Measurements from ENCODE around the gene RHD.
A peak's percentile ranks its signal among the peaks of the same experiment; 100 is the strongest.
"Not testable (repeated sequence)": the region's sequence is repeated elsewhere in the genome, so short reads cannot be mapped to it uniquely, and the experiment has no call there.

The RHD gene

GRCh38 chr1:25267288-25268142 is 4.8 kb upstream of the RHD start:
- H3K27ac ChIP-seq (ENCODE audit: low read depth, low read length, poor library complexity, severe bottlenecking); H3K9me2 ChIP-seq (ENCODE audit: low read depth, low read length); H3K36me3 ChIP-seq (ENCODE audit: insufficient read depth, low read length); H3K79me2 ChIP-seq (ENCODE audit: insufficient read depth, low read length); H3K9me3 ChIP-seq (ENCODE audit: low read length); H3F3A ChIP-seq (ENCODE audit: insufficient read depth, low read length); H2AFZ ChIP-seq (ENCODE audit: low read length); H3K27me3 ChIP-seq (ENCODE audit: insufficient read depth, low read length); H3K4me1 ChIP-seq (ENCODE audit: insufficient read depth, low read length, severe bottlenecking); H4K20me1 ChIP-seq (ENCODE audit: insufficient read depth, low read length): not testable (repeated sequence)
- H3K4me2 ChIP-seq (ENCODE audit: low read length) = peak overlapping the region; percentile 63
- H3K9ac ChIP-seq (ENCODE audit: low read length) = peak overlapping the region; percentile 45; the same call in 1 of the 2 replicates
- H3K4me3 ChIP-seq (ENCODE audit: low read depth, low read length, poor library complexity, severe bottlenecking) = peak overlapping the region; percentile 55

GRCh38 chr1:25268143-25268760 is 4.1 kb upstream of the RHD start:
- not testable (repeated sequence) for H3F3A ChIP-seq (ENCODE audit: insufficient read depth, low read length); H3K27ac ChIP-seq (ENCODE audit: low read depth, low read length, poor library complexity, severe bottlenecking); H3K4me1 ChIP-seq (ENCODE audit: insufficient read depth, low read length, severe bottlenecking); H3K9me3 ChIP-seq (ENCODE audit: low read length); H3K9me2 ChIP-seq (ENCODE audit: low read depth, low read length); H2AFZ ChIP-seq (ENCODE audit: low read length); H3K79me2 ChIP-seq (ENCODE audit: insufficient read depth, low read length); H4K20me1 ChIP-seq (ENCODE audit: insufficient read depth, low read length); H3K9ac ChIP-seq (ENCODE audit: low read length); H3K27me3 ChIP-seq (ENCODE audit: insufficient read depth, low read length); H3K36me3 ChIP-seq (ENCODE audit: insufficient read depth, low read length)
- H3K4me2 ChIP-seq (ENCODE audit: low read length) = peak overlapping the region; percentile 63
- H3K4me3 ChIP-seq (ENCODE audit: low read depth, low read length, poor library complexity, severe bottlenecking) = peak overlapping the region; percentile 55

- H3K4me3 ChIP-seq (ENCODE audit: low read depth, low read length, poor library complexity, severe bottlenecking); H3K4me2 ChIP-seq (ENCODE audit: low read length); H3K79me2 ChIP-seq (ENCODE audit: insufficient read depth, low read length); H3K27ac ChIP-seq (ENCODE audit: low read depth, low read length, poor library complexity, severe bottlenecking); H3K9me2 ChIP-seq (ENCODE audit: low read depth, low read length); H3K9me3 ChIP-seq (ENCODE audit: low read length); H3K36me3 ChIP-seq (ENCODE audit: insufficient read depth, low read length); H3K27me3 ChIP-seq (ENCODE audit: insufficient read depth, low read length); H2AFZ ChIP-seq (ENCODE audit: low read length); H4K20me1 ChIP-seq (ENCODE audit: insufficient read depth, low read length); H3K4me1 ChIP-seq (ENCODE audit: insufficient read depth, low read length, severe bottlenecking); H3K9ac ChIP-seq (ENCODE audit: low read length); H3F3A ChIP-seq (ENCODE audit: insufficient read depth, low read length): not testable (repeated sequence)
Measured at GRCh38 chr1:25275648-25276047, 3.3 kb downstream of the RHD start.

GRCh38 chr1:25277295-25277694 is 5.0 kb downstream of the RHD start:
- not testable (repeated sequence) for H3K9me2 ChIP-seq (ENCODE audit: low read depth, low read length); H4K20me1 ChIP-seq (ENCODE audit: insufficient read depth, low read length); H3K4me2 ChIP-seq (ENCODE audit: low read length); H3K27me3 ChIP-seq (ENCODE audit: insufficient read depth, low read length); H3K9ac ChIP-seq (ENCODE audit: low read length); H3K36me3 ChIP-seq (ENCODE audit: insufficient read depth, low read length); H2AFZ ChIP-seq (ENCODE audit: low read length); H3K4me1 ChIP-seq (ENCODE audit: insufficient read depth, low read length, severe bottlenecking); H3K4me3 ChIP-seq (ENCODE audit: low read depth, low read length, poor library complexity, severe bottlenecking); H3K9me3 ChIP-seq (ENCODE audit: low read length); H3F3A ChIP-seq (ENCODE audit: insufficient read depth, low read length); H3K27ac ChIP-seq (ENCODE audit: low read depth, low read length, poor library complexity, severe bottlenecking); H3K79me2 ChIP-seq (ENCODE audit: insufficient read depth, low read length)

GRCh38 chr1:25278358-25278757 is 6.0 kb downstream of the RHD start:
- not testable (repeated sequence) for H3K9me2 ChIP-seq (ENCODE audit: low read depth, low read length); H3K79me2 ChIP-seq (ENCODE audit: insufficient read depth, low read length); H3K4me1 ChIP-seq (ENCODE audit: insufficient read depth, low read length, severe bottlenecking); H3K36me3 ChIP-seq (ENCODE audit: insufficient read depth, low read length); H3K27me3 ChIP-seq (ENCODE audit: insufficient read depth, low read length); H4K20me1 ChIP-seq (ENCODE audit: insufficient read depth, low read length); H2AFZ ChIP-seq (ENCODE audit: low read length); H3F3A ChIP-seq (ENCODE audit: insufficient read depth, low read length); H3K9ac ChIP-seq (ENCODE audit: low read length); H3K4me2 ChIP-seq (ENCODE audit: low read length); H3K4me3 ChIP-seq (ENCODE audit: low read depth, low read length, poor library complexity, severe bottlenecking); H3K27ac ChIP-seq (ENCODE audit: low read depth, low read length, poor library complexity, severe bottlenecking); H3K9me3 ChIP-seq (ENCODE audit: low read length)

- not testable (repeated sequence) for H3K27me3 ChIP-seq (ENCODE audit: insufficient read depth, low read length); H3K79me2 ChIP-seq (ENCODE audit: insufficient read depth, low read length); H3K9me2 ChIP-seq (ENCODE audit: low read depth, low read length); H3K4me1 ChIP-seq (ENCODE audit: insufficient read depth, low read length, severe bottlenecking); H3K36me3 ChIP-seq (ENCODE audit: insufficient read depth, low read length); H4K20me1 ChIP-seq (ENCODE audit: insufficient read depth, low read length); H3K9ac ChIP-seq (ENCODE audit: low read length); H3F3A ChIP-seq (ENCODE audit: insufficient read depth, low read length); H3K9me3 ChIP-seq (ENCODE audit: low read length); H3K27ac ChIP-seq (ENCODE audit: low read depth, low read length, poor library complexity, severe bottlenecking); H3K4me2 ChIP-seq (ENCODE audit: low read length); H2AFZ ChIP-seq (ENCODE audit: low read length); H3K4me3 ChIP-seq (ENCODE audit: low read depth, low read length, poor library complexity, severe bottlenecking)
Measured at GRCh38 chr1:25278790-25279189, 6.5 kb downstream of the RHD start.

- H3K27ac ChIP-seq (ENCODE audit: low read depth, low read length, poor library complexity, severe bottlenecking) = not testable (repeated sequence)
Measured at GRCh38 chr1:25279693-25280111, 7.4 kb downstream of the RHD start.

More at GRCh38 chr1:25279693-25280111, 7.4 kb downstream of the RHD start:
- not testable (repeated sequence) for H3K4me3 ChIP-seq (ENCODE audit: low read depth, low read length, poor library complexity, severe bottlenecking); H4K20me1 ChIP-seq (ENCODE audit: insufficient read depth, low read length); H3K4me2 ChIP-seq (ENCODE audit: low read length); H2AFZ ChIP-seq (ENCODE audit: low read length); H3K9ac ChIP-seq (ENCODE audit: low read length); H3K36me3 ChIP-seq (ENCODE audit: insufficient read depth, low read length); H3F3A ChIP-seq (ENCODE audit: insufficient read depth, low read length); H3K4me1 ChIP-seq (ENCODE audit: insufficient read depth, low read length, severe bottlenecking); H3K9me3 ChIP-seq (ENCODE audit: low read length); H3K79me2 ChIP-seq (ENCODE audit: insufficient read depth, low read length); H3K9me2 ChIP-seq (ENCODE audit: low read depth, low read length); H3K27me3 ChIP-seq (ENCODE audit: insufficient read depth, low read length)
